ENCODE measurements around the gene MYO1G. TPM values are rescaled to one million over a fixed set of nuclear protein-coding genes. Genes with fewer than 3 reads are reported as not detected.

The MYO1G gene
- total and polyA plus RNA-seq, 9 of the 15 experiments (the other 6 are each of a cell fraction or from before 2014, with no cell fraction given), result 0.03 to 0.62 (median 0.13) TPM; not detected in 1

DNA sequence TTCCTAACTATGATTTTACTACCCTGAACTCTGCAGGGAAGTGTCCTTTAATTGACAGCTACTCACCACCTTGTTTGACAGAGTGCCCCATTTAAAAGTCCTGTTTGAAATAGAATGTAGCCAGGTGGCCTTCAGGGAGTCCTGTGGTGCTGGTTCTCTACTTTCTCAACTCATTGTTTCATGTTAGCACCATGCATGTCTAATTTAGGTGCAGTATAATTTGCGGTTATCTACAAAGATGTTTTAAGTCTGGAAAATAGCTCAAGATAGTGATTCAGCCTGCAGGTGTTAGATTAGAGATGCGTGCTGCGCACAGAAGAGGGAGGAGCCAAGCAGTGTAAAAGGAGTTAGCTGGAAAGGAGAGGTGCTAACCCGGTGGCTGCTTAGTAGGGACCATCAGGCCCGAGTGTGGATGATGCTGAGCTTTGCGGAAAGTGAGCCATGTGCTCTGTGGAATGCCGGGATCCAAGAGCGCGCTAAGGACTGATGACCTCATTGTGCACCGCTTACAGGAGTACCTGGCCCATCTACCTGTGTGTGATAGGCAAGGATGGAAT is 22.4 kb upstream of the MYO1G start (continued):
- TF ChIP-seq, protein P1, sequence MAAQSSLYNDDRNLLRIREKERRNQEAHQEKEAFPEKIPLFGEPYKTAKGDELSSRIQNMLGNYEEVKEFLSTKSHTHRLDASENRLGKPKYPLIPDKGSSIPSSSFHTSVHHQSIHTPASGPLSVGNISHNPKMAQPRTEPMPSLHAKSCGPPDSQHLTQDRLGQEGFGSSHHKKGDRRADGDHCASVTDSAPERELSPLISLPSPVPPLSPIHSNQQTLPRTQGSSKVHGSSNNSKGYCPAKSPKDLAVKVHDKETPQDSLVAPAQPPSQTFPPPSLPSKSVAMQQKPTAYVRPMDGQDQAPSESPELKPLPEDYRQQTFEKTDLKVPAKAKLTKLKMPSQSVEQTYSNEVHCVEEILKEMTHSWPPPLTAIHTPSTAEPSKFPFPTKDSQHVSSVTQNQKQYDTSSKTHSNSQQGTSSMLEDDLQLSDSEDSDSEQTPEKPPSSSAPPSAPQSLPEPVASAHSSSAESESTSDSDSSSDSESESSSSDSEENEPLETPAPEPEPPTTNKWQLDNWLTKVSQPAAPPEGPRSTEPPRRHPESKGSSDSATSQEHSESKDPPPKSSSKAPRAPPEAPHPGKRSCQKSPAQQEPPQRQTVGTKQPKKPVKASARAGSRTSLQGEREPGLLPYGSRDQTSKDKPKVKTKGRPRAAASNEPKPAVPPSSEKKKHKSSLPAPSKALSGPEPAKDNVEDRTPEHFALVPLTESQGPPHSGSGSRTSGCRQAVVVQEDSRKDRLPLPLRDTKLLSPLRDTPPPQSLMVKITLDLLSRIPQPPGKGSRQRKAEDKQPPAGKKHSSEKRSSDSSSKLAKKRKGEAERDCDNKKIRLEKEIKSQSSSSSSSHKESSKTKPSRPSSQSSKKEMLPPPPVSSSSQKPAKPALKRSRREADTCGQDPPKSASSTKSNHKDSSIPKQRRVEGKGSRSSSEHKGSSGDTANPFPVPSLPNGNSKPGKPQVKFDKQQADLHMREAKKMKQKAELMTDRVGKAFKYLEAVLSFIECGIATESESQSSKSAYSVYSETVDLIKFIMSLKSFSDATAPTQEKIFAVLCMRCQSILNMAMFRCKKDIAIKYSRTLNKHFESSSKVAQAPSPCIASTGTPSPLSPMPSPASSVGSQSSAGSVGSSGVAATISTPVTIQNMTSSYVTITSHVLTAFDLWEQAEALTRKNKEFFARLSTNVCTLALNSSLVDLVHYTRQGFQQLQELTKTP (IDR thresholded peaks at IDR 0.05; ENCODE audit: low read depth in 1 of 2, partially characterized antibody in 2 of 2), result peak in 1 of 2 experiments; percentile 21
- TF ChIP-seq, protein P2, sequence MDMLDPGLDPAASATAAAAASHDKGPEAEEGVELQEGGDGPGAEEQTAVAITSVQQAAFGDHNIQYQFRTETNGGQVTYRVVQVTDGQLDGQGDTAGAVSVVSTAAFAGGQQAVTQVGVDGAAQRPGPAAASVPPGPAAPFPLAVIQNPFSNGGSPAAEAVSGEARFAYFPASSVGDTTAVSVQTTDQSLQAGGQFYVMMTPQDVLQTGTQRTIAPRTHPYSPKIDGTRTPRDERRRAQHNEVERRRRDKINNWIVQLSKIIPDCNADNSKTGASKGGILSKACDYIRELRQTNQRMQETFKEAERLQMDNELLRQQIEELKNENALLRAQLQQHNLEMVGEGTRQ (CRISPR knock-in tag; IDR thresholded peaks at IDR 0.05), result no peak
- TF ChIP-seq ASH1L (IDR thresholded peaks at IDR 0.05; ENCODE audit: borderline replicate concordance, low read depth, partially characterized antibody) (no peak), RCOR1 (IDR thresholded peaks at IDR 0.05; ENCODE audit: borderline replicate concordance in 1 of 2, low read depth in 2 of 2, low read length in 2 of 2) (peak in 1 of 2 experiments; percentile 48; a peak in 3 of 4 replicates), TRIM24 (IDR thresholded peaks at IDR 0.05) (peak in 1 of 2 experiments; percentile 48; a peak in 1 of 4 replicates), MEIS2 (IDR thresholded peaks at IDR 0.05; ENCODE audit: partially characterized antibody) (peak; percentile 69), DIDO1 (tag; IDR thresholded peaks at IDR 0.05; ENCODE audit: low read depth) (no peak), TEAD4 (IDR thresholded peaks at IDR 0.05; ENCODE audit: low read length) (peak; percentile 93), TEAD4 (CRISPR knock-in tag; IDR thresholded peaks at IDR 0.05; ENCODE audit: borderline replicate concordance) (no peak), NCOR1 (IDR thresholded peaks at IDR 0.05) (peak; percentile 68; the same call in 1 of the 2 replicates), ZBTB1 (CRISPR knock-in tag; IDR thresholded peaks at IDR 0.05; ENCODE audit: borderline replicate concordance, low read depth) (no peak), GTF2A2 (tag; IDR thresholded peaks at IDR 0.05) (no peak), DNMT1 (IDR thresholded peaks at IDR 0.05) (no peak), HNRNPK (IDR thresholded peaks at IDR 0.05; ENCODE audit: low read depth, low read length, poor library complexity, severe bottlenecking) (no peak), KLF16 (IDR thresholded peaks at IDR 0.05) (peak; percentile 72), NUFIP1 (IDR thresholded peaks at IDR 0.05; ENCODE audit: partially characterized antibody) (no peak), KDM5B (IDR thresholded peaks at IDR 0.05; ENCODE audit: insufficient replicate concordance, low read depth, low read length) (peak; percentile 41), EWSR1 (IDR thresholded peaks at IDR 0.05; ENCODE audit: borderline replicate concordance, low read depth, partially characterized antibody) (no peak), PTRF (tag; IDR thresholded peaks at IDR 0.05) (no peak), KAT7 (CRISPR knock-in tag; IDR thresholded peaks at IDR 0.05; ENCODE audit: borderline replicate concordance) (no peak)
- TF ChIP-seq, protein P3, sequence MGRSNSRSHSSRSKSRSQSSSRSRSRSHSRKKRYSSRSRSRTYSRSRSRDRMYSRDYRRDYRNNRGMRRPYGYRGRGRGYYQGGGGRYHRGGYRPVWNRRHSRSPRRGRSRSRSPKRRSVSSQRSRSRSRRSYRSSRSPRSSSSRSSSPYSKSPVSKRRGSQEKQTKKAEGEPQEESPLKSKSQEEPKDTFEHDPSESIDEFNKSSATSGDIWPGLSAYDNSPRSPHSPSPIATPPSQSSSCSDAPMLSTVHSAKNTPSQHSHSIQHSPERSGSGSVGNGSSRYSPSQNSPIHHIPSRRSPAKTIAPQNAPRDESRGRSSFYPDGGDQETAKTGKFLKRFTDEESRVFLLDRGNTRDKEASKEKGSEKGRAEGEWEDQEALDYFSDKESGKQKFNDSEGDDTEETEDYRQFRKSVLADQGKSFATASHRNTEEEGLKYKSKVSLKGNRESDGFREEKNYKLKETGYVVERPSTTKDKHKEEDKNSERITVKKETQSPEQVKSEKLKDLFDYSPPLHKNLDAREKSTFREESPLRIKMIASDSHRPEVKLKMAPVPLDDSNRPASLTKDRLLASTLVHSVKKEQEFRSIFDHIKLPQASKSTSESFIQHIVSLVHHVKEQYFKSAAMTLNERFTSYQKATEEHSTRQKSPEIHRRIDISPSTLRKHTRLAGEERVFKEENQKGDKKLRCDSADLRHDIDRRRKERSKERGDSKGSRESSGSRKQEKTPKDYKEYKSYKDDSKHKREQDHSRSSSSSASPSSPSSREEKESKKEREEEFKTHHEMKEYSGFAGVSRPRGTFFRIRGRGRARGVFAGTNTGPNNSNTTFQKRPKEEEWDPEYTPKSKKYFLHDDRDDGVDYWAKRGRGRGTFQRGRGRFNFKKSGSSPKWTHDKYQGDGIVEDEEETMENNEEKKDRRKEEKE (IDR thresholded peaks at IDR 0.05; ENCODE audit: borderline replicate concordance in 1 of 2, control insufficient read depth in 1 of 2, low read depth in 2 of 2, low read length in 1 of 2), result no peak
